HFF-Myc (cell line): Measurements from ENCODE around the gene DNAH17.

Experiments
- DNase-seq: peaks from one replicate; pipeline ENCODE4 v3.0.0-alpha.2; 2011; ENCODE audit warnings: low read depth; ENCODE audit errors: extremely low read depth
- H3K4me3 ChIP-seq: replicated peaks from 2 replicates; pipeline ENCODE4 v1.5.1; 2011; ENCODE audit warnings: low read depth, mild to moderate bottlenecking, control low read depth, low read length
- CTCF ChIP-seq: IDR thresholded peaks from 2 replicates; pipeline ENCODE4 v1.5.1; 2012; ENCODE audit warnings: mild to moderate bottlenecking, low read depth, low read length, control low read depth; ENCODE audit errors: missing control alignments

Gene DNAH17

GRCh38 chr17:78381601-78382232, 195.5 kb downstream of the DNAH17 start:
- no peak for TF ChIP-seq CTCF
- H3K4me3 ChIP-seq: peak overlapping the region; percentile 6; the same call in 1 of the 2 replicates
- no peak for DNase-seq

- no peak for TF ChIP-seq CTCF
- no peak overlapping the region for H3K4me3 ChIP-seq
- no peak for DNase-seq
Observed at GRCh38 chr17:78380370-78380769, 196.8 kb downstream of the DNAH17 start.

- TF ChIP-seq CTCF: no peak
- peak overlapping the region; percentile 97 for H3K4me3 ChIP-seq
- no peak for DNase-seq
Observed at GRCh38 chr17:78379131-78379491, 198.1 kb downstream of the DNAH17 start.

GRCh38 chr17:78378225-78379130, 198.7 kb downstream of the DNAH17 start, which contains the start of gene PGS1:
Gene PGS1, plus strand, starts transcription at chr17:78378649. Its CDS starts 17 bp downstream, at chr17:78378666.
- peak within 1 kb of the TSS; percentile 97 for H3K4me3 ChIP-seq
- no peak for TF ChIP-seq CTCF
- no peak for DNase-seq

GRCh38 chr17:78377858-78378224, 199.4 kb downstream of the DNAH17 start:
- no peak for TF ChIP-seq CTCF
- DNase-seq: no peak
- peak overlapping the region; percentile 97 for H3K4me3 ChIP-seq

- no peak for DNase-seq
Observed at GRCh38 chr17:78376161-78376560, 201.0 kb downstream of the DNAH17 start.

More at GRCh38 chr17:78376161-78376560, 201.0 kb downstream of the DNAH17 start:
- H3K4me3 ChIP-seq: no peak overlapping the region
- TF ChIP-seq CTCF: no peak
